NB4 (cell line): ENCODE results near the gene SLC1A1.

Experiments
- DNase-seq: peaks from one replicate; pipeline ENCODE4 v3.0.0; 2010; ENCODE audit warnings: low read depth
- H3K4me3 ChIP-seq: one replicate; pipeline ENCODE4 v1.5.1; 2011; ENCODE audit warnings: mild to moderate bottlenecking, low read depth, low read length, moderate library complexity
- CTCF ChIP-seq: IDR thresholded peaks from one replicate; pipeline ENCODE4 v1.5.1; 2012; ENCODE audit warnings: low read depth, low read length
- MAX ChIP-seq: IDR thresholded peaks from 2 replicates; pipeline ENCODE4 v1.6.1; 2011; ENCODE audit warnings: low read depth, low read length
- MYC ChIP-seq: IDR thresholded peaks from 2 replicates; pipeline ENCODE4 v1.6.1; 2011; ENCODE audit warnings: low read depth, low read length
- POLR2A ChIP-seq: IDR thresholded peaks from 2 replicates; pipeline ENCODE4 v1.6.1; 2011; ENCODE audit warnings: mild to moderate bottlenecking; ENCODE audit not compliant: insufficient read length; ENCODE audit errors: extremely low read depth

Gene SLC1A1

GRCh38 chr9:4572184-4572826, 82.0 kb downstream of the SLC1A1 start:
- no peak overlapping the region for H3K4me3 ChIP-seq
- no peak for DNase-seq
- TF ChIP-seq CTCF (no peak), POLR2A (no peak), MAX (no peak), MYC (no peak)

- DNase-seq = no peak
- no peak overlapping the region for H3K4me3 ChIP-seq
- TF ChIP-seq MAX (no peak), POLR2A (no peak), MYC (no peak), CTCF (no peak)
Observed at GRCh38 chr9:4573176-4573575, 82.9 kb downstream of the SLC1A1 start.

GRCh38 chr9:4573634-4574389, 83.5 kb downstream of the SLC1A1 start:
- TF ChIP-seq MAX (no peak), POLR2A (no peak), MYC (no peak), CTCF (no peak)
- H3K4me3 ChIP-seq = no peak overlapping the region
- DNase-seq = no peak

GRCh38 chr9:4574657-4575243, 84.5 kb downstream of the SLC1A1 start:
- TF ChIP-seq MAX (no peak), MYC (no peak), CTCF (no peak), POLR2A (no peak)
- no peak for DNase-seq
- H3K4me3 ChIP-seq = no peak overlapping the region

- no peak overlapping the region for H3K4me3 ChIP-seq
- no peak for DNase-seq
- TF ChIP-seq MYC (no peak), POLR2A (no peak), MAX (no peak), CTCF (no peak)
Observed at GRCh38 chr9:4575997-4576396, 85.7 kb downstream of the SLC1A1 start.
